A673 (cell line): ENCODE measurements around the gene MYLK2. TPM values are rescaled to one million over a fixed set of nuclear protein-coding genes. Genes with fewer than 3 reads are reported as not detected.

Experiments
- BruUV-seq: library from RNA; stranded (reverse); fragments of 400-500 nt; replicated peaks from 2 replicates; lab custom pipeline; 2021; lab: Mats Ljungman, UMichigan
- CTCF ChIA-PET: fragments of 300-600 bp; sonication (Branson Sonifier 250); formaldehyde crosslinking; loops from one replicate; lab custom pipeline; 2022; ENCODE audit warnings: antibody characterized with exemption; lab: Charles Lee
- POLR2A ChIA-PET: fragments of 300-600 bp; sonication (Branson Sonifier 250); formaldehyde crosslinking; loops from one replicate; lab custom pipeline; 2022; ENCODE audit warnings: antibody characterized with exemption; ENCODE audit not compliant: low non-redundant PET; lab: Charles Lee
- DNase-seq: peaks from one replicate; pipeline ENCODE4 v3.0.0-alpha.2; 2015; ENCODE audit warnings: low spot score
- H3K27ac ChIP-seq: fragments of 200-600 bp; sonication (generic); 2 replicates; pipeline ENCODE4 v1.5.1; 2016; ENCODE audit warnings: mixed run types, low read depth, mild to moderate bottlenecking, mixed read lengths, antibody characterized with exemption, low read length; ENCODE audit not compliant: poor library complexity, severe bottlenecking
- H3K27me3 ChIP-seq: fragments of 200-600 bp; sonication (generic); replicated peaks from 2 replicates; pipeline ENCODE4 v1.6.1; 2017; ENCODE audit warnings: mixed run types, low read depth, mild to moderate bottlenecking, mixed read lengths, antibody characterized with exemption, low read length; ENCODE audit not compliant: insufficient read depth, poor library complexity
- H3K36me3 ChIP-seq: fragments of 200-600 bp; sonication (generic); 2 replicates; pipeline ENCODE4 v1.6.1; 2016; ENCODE audit warnings: mixed run types, mild to moderate bottlenecking, mixed read lengths, antibody characterized with exemption, low read length; ENCODE audit not compliant: insufficient read depth, poor library complexity, severe bottlenecking
- H3K4me1 ChIP-seq: fragments of 200-600 bp; sonication (generic); 2 replicates; pipeline ENCODE4 v1.6.1; 2017; ENCODE audit warnings: mixed run types, mild to moderate bottlenecking, mixed read lengths, antibody characterized with exemption, low read length; ENCODE audit not compliant: insufficient read depth, poor library complexity, severe bottlenecking
- H3K4me3 ChIP-seq: fragments of 200-600 bp; sonication (generic); 2 replicates; pipeline ENCODE4 v1.5.1; 2016; ENCODE audit warnings: low read depth, mixed run types, mild to moderate bottlenecking, mixed read lengths, low read length; ENCODE audit not compliant: poor library complexity, severe bottlenecking
- H3K9me3 ChIP-seq: fragments of 200-600 bp; sonication (generic); 2 replicates; pipeline ENCODE4 v1.6.1; 2016; ENCODE audit warnings: mixed run types, low read depth, mild to moderate bottlenecking, mixed read lengths, antibody characterized with exemption, low read length; ENCODE audit not compliant: poor library complexity, severe bottlenecking
- CTCF ChIP-seq: fragments of 300-800, 200-600 bp; sonication (generic); conservative IDR thresholded peaks from 2 replicates; pipeline ENCODE4 v1.5.1; 2017; ENCODE audit warnings: low read depth, mild to moderate bottlenecking, antibody characterized with exemption, low read length, moderate library complexity, mixed read lengths
- EZH2 ChIP-seq: fragments of 200-600 bp; sonication (generic); IDR thresholded peaks from 2 replicates; pipeline ENCODE4 v1.6.1; 2017; ENCODE audit warnings: borderline replicate concordance, low read depth, mild to moderate bottlenecking, mixed read lengths, antibody characterized with exemption, low read length; ENCODE audit not compliant: poor library complexity, severe bottlenecking
- intact Hi-C: fragments of 100-400 bp; cut with micrococcal nuclease; formaldehyde crosslinking; loops from one replicate; pipeline ENCODE4 v1.10.0; 2022; ENCODE audit not compliant: unreplicated experiment
- total RNA-seq: library from RNA; stranded (reverse); gene quantifications from 2 replicates; pipeline ENCODE4 v1.2.3, GENCODE V29; 2021

MYLK2 gene
- total RNA-seq, 1 experiment from 2014 or later = 1.3 TPM

- POLR2A ChIA-PET = no interaction called here
- H3K27ac ChIP-seq = no peak overlapping the region
- CTCF ChIA-PET = interaction anchor here (0.5 kb wide), 1 partner anchor 944 kb away, joined by 9 read pairs; no protein-coding TSS in a partner anchor
These were observed 11.3 kb downstream of the MYLK2 start for GRCh38 chr20:31830406-31830981.

GRCh38 chr20:31831211-31831610 is 12.1 kb downstream of the MYLK2 start:
- no TSS peak for BruUV-seq
- TF ChIP-seq EZH2 = no peak
- TF ChIP-seq CTCF = no peak
- POLR2A ChIA-PET = no interaction called here

More at GRCh38 chr20:31830406-31830981, 11.3 kb downstream of the MYLK2 start:
- Histone ChIP-seq H3K9me3 (no peaks in the 10 kb centered on the region), H3K4me1 (no peaks in the 10 kb centered on the region), H3K36me3 (no peaks in the 10 kb centered on the region), H3K27me3 (no peaks in the 10 kb centered on the region), H3K4me3 (no peak overlapping the region)
- intact Hi-C loops = no loop called here
- no peak for DNase-seq
- TF ChIP-seq EZH2 (no peak), CTCF (no peak)
- no TSS peak for BruUV-seq

DNA sequence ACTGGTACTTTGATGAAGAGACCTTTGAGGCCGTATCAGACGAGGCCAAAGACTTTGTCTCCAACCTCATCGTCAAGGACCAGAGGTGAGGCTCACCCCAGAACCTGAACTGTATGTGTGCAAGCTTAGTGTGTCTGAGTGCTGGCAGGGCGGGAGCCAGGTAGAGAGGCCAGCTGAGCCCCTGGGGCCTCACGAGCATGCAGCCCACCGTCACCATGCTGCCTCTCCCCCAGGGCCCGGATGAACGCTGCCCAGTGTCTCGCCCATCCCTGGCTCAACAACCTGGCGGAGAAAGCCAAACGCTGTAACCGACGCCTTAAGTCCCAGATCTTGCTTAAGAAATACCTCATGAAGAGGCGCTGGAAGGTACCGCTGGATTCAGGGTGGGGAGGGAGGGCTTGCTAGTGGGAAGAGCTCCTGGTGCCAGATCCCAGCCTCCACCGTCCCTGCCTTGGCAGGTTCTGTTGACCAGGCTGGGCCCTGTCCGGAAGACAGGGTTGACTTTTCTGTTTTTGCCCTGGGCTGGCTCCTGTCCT is 12.7 kb downstream of the MYLK2 start:
- Histone ChIP-seq H3K36me3 (no peaks in the 10 kb centered on the region), H3K4me1 (no peaks in the 10 kb centered on the region), H3K27me3 (no peaks in the 10 kb centered on the region), H3K9me3 (no peaks in the 10 kb centered on the region), H3K4me3 (no peak overlapping the region), H3K27ac (no peak overlapping the region)
- TF ChIP-seq EZH2 (no peak), CTCF (no peak)
- POLR2A ChIA-PET = no interaction called here
- CTCF ChIA-PET = no interaction called here
- BruUV-seq = no TSS peak
- no peak for DNase-seq
- intact Hi-C loops = no loop called here

More at GRCh38 chr20:31831211-31831610, 12.1 kb downstream of the MYLK2 start:
- Histone ChIP-seq H3K9me3 (no peaks in the 10 kb centered on the region), H3K4me3 (no peak overlapping the region), H3K4me1 (no peaks in the 10 kb centered on the region), H3K27me3 (no peaks in the 10 kb centered on the region), H3K27ac (no peak overlapping the region), H3K36me3 (no peaks in the 10 kb centered on the region)
- intact Hi-C loops = no loop called here
- CTCF ChIA-PET = no interaction called here
- DNase-seq = no peak
